ENCODE measurements around the gene MRPL27.
"Not testable (repeated sequence)": the region's sequence is repeated elsewhere in the genome, so short reads cannot be mapped to it uniquely, and the experiment has no call there.

Gene MRPL27

DNA sequence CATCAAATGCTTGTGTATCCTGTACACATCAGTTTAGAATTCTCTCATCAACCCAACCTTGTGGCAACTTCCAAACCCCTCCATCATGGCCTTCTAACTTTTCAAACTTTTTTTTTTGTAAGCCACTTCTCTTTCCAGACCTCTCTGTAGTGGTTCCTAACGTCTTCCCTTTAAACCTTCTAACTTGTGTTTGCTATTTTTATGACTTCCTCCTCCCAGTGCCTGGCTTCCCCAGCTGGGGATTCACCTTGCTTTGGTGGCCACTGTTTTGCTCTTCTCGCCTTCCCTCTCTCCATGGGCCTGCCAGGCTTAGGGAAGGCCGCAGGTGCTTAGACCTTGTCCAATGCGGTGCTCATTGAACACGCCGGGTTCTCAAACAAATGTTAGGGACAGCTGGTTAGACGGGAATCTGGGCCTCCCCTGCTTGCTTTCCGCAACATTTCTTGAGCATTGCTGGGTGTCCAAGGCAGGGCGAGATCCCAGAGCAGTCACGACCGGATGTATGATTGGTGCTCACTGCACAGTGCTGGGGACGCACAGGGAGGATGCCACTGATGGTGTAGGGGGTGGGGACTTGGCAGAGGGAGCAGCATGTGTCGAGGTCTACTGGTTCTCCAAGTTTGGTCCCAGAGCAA is 28.1 kb downstream of the MRPL27 start:
- no peak for ATAC-seq

DNA sequence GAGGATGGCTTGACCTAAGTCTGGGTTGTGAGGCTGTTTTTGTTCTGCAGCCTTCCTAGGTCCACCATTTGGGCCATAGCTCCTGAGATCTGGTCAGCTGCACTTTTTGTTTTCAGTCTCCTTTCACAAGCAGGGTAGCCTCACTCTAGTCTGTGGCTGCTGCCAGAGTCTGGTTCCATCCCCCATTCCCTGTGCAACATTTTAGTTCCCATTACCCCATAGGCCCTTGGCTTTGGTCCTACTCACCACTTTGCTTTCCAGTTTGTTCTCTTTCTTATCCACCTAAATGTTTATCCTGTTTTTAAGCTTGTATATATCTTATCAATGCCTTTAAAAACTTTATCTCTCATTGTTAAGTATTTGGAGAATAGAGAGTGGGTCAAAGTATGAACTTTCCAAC is 33.6 kb downstream of the MRPL27 start:
- ATAC-seq, result no peak

DNA sequence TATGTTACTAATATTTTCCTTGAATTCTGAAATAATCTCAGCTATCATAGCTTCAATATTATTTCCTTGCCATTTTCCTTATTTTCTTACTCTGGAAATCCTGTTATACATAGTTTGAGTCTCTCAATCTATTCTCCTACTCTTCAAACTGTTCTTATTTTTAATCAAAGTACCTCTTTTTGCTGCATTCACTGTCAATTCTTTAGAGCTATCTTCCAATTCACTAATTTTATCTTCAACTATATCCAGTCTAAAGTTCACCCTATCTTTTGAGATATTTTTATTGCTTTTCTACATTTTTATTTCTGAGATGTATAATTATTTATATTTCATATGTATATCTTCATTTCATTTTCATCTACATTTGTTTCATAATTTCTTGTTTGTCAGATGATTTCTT is 34.3 kb downstream of the MRPL27 start:
- ATAC-seq, result no peak

DNA sequence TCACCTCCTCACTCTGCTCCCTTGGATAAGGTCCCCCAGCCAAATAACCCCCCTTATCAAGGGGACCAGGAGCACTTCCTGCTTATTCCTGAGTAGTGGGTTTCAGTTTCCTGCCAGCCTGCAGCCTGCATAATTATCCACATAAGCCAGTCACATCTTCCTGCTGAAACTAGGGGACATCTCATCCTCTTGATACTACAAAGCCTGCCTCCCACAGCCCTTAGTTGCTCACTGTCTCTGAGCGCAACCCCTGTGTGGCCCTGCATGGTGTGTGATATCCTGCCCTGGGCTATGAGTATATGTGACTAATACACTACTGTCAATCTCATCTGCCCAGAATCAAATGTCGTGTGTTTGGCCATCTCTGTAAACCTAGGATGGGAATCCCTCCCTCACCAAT is 35.0 kb downstream of the MRPL27 start:
- ATAC-seq, result peak in 1 of 2 donors; percentile 43

- not testable (repeated sequence) for ATAC-seq
Observed at GRCh38 chr17:50333291-50334057, 39.5 kb downstream of the MRPL27 start.

GRCh38 chr17:50332196-50332595 is 40.8 kb downstream of the MRPL27 start:
- ATAC-seq, result no peak

GRCh38 chr17:50331085-50331791 is 41.7 kb downstream of the MRPL27 start:
- ATAC-seq, result peak; percentile 41 to 59

DNA sequence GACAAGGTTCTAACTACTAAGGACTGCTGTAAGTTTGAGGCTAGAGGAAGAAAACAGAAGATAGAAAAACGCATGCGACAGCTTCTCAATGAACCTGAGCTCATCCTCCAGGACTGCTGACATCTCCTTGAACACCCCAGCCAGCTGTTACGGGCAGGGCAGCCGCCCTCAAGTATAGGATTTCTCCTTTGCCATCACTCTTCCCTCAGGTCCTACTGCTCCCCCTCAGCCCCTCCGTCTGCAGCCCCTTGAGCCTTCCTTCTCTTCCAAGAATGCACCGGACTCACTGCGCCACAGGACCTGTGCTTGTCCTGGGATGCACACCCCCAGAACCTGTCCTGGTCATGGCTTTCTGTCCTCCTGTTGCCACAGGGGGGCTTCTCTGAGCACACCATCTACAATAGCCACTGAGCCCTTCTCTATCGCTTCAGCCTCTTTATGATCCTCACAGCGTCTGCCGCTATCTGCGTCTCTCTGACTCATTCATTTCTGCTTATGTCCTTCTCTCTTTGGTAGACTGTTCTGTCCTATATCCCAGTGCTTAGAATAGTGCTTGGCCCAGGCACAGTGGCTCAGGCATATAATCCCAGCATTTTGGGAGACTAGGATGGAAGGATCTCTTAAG is 42.7 kb downstream of the MRPL27 start:
- no peak for ATAC-seq

GRCh38 chr17:50329716-50330115 is 43.3 kb downstream of the MRPL27 start:
- no peak for ATAC-seq

DNA sequence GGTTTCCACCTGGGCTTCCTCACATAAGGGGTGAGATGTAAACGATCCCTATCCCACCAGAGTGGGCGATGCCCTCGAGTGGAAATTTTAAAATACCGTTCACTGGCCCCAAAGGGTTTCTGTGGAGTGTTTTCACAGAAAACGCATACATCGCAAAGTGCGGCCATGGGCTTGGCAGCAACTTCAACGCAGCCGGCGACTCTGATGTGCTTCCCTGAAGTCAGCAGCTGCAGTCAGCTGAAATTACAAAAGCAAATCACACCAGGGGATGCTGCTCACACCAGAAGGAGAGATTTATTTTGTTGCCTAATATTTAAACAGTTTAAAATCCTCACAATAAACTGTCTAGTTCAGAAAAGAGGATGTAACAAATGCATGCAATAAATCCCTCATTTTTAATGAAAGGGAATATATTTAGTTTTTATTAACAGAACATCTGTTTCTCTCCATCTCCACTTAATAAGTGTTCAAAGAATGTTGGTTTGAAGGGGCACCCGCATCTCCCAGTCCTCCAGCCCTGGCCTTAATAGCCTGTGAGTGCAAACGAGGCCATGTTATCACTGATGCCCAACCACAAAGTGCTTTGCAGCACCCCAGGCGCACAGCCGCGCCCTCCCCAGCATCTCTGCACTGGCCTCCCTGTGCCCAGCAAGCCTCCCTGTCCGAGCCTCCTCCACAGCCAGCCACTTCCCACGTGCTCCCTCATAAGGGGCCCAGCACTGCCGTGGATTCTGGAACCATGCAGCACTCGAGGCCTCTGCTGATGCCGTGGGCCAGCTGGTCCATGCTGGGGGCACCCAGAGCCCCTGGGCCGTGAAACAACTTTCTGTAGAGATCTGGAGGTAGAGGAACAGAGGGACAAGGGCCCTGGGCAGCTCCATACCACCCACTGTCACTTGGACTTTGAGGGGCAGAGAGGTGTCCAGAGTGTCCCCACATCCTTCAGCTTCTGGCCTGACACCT is 44.3 kb downstream of the MRPL27 start:
- ATAC-seq, result no peak

GRCh38 chr17:50326831-50327364 is 46.1 kb downstream of the MRPL27 start:
- ATAC-seq, result no peak

DNA sequence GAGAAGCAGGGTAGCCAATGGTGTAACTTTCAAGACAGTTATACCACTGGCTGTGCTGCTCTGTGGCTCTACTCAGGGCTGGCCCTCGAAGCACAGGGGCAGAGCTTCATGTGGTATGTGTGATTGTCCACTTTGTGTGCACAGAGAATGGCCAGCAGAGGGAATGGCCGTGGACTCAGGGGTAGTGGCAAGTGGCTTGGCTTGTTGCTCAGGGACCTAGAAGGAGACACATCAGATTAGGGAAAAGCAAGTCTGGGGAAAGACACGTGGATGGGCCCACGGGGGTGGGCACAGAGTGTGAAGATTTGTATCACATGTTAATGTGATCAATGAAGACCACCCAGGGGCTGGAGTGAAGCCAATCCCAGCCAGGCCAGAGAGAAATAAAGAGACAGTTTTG is 47.1 kb downstream of the MRPL27 start:
- ATAC-seq, result no peak

- no peak for ATAC-seq
Observed at GRCh38 chr17:50323060-50323459, 49.9 kb downstream of the MRPL27 start.

GRCh38 chr17:50322271-50322670 is 50.7 kb downstream of the MRPL27 start:
- ATAC-seq, result no peak

DNA sequence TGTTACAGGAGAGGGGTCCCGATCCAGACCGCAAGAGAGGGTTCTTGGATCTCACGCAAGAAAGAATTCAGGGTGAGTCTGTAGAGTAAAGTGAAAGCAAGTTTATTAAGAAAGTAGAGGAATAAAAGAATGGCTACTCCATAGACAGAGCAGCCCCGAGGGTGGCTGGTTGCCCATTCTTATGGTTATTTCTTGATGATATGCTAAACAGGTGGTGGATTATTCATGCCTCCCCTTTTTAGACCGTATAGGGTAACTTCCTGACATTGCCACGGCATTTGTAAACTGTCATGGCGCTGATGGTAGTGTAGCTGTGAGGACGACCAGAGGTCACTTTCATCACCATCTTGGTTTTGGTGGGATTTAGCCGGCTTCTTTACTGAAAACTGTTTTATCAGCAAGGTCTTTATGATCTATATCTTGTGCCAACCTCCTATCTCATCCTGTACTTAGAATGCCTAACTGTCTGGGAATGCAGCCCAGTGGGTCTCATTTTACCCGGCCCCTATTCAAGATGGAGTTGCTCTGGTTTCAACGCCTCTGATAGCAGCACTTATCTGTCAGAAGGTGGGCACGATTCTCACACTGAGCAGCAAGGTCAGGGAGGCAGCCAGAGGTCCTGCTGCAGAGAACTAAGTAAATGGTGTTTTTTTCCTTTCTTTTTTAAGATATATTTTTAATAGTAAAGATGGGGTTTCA is 53.5 kb downstream of the MRPL27 start:
- no peak for ATAC-seq

- ATAC-seq, result no peak
Observed at GRCh38 chr17:50318501-50319285, 54.3 kb downstream of the MRPL27 start.

Measured in activated CD4-positive, CD25-positive, alpha-beta regulatory T cell treated with anti-CD3 and anti-CD28 coated beads, Interleukin-2, amount 50 U/mL, for 24 hours (primary cell).